T-helper 2 cell treated with Interferon-gamma antibody and Interleukin-4, amounts not matched to agents 5 μg/mL and 100 μg/mL, for 36 hours (primary cell): ENCODE data around the gene NCOA3.

Experiments
- DNase-seq: peaks from one replicate; pipeline ENCODE4 v3.0.0; 2021; ENCODE audit warnings: low spot score
- H3K27ac Mint-ChIP-seq: one replicate; pipeline ENCODE4 v1.8.0; 2021; ENCODE audit warnings: mild to moderate bottlenecking, mixed read lengths
- H3K27me3 Mint-ChIP-seq: one replicate; pipeline ENCODE4 v1.8.0; 2021; ENCODE audit warnings: low read depth, mixed read lengths
- H3K36me3 Mint-ChIP-seq: one replicate; pipeline ENCODE4 v1.8.0; 2021; ENCODE audit warnings: low read depth, mixed read lengths
- H3K4me1 Mint-ChIP-seq: one replicate; pipeline ENCODE4 v1.8.0; 2021; ENCODE audit warnings: low read depth, mixed read lengths
- H3K4me3 Mint-ChIP-seq: one replicate; pipeline ENCODE4 v1.8.0; 2022; ENCODE audit warnings: mild to moderate bottlenecking, moderate library complexity, mixed read lengths
- H3K9me3 Mint-ChIP-seq: one replicate; pipeline ENCODE4 v1.8.0; 2021; ENCODE audit warnings: mixed read lengths

NCOA3 gene

DNA sequence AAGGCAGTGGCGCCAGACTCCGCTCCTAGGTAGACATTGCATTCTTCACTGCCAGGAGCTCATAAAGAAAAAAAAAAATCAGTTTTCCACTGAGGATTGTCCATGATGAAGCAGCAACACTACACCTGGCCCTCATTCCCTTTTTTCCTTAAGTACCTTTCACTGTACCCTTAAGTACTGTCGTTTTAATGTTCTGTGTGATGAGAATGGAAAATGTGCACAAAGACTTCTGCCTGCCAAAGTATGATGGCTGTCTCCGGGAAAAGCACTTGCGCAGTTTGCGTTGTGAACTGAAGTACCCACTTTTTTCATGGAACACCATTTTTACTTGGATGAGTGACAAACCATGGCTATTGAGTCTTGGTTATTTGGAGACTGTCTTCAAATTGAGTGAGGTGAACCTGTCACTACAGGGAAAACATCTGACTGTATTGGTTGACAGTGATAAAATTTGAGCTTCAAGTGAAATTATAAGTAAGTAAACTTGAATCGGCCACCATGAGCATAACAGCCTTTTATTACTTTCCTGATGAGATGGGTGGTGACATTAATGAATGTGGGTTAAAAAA lies 104.8 kb downstream of the NCOA3 start:
- H3K4me3 Mint-ChIP-seq = peak overlapping the region; percentile 58
- DNase-seq = no peak
- peaks cover 79% of the 10 kb centered on the region for H3K4me1 Mint-ChIP-seq
- H3K27me3 Mint-ChIP-seq = no peaks in the 10 kb centered on the region
- peaks cover 38% of the 10 kb centered on the region for H3K36me3 Mint-ChIP-seq
- peak overlapping the region; percentile 75 for H3K27ac Mint-ChIP-seq
- H3K9me3 Mint-ChIP-seq = no peaks in the 10 kb centered on the region

DNA sequence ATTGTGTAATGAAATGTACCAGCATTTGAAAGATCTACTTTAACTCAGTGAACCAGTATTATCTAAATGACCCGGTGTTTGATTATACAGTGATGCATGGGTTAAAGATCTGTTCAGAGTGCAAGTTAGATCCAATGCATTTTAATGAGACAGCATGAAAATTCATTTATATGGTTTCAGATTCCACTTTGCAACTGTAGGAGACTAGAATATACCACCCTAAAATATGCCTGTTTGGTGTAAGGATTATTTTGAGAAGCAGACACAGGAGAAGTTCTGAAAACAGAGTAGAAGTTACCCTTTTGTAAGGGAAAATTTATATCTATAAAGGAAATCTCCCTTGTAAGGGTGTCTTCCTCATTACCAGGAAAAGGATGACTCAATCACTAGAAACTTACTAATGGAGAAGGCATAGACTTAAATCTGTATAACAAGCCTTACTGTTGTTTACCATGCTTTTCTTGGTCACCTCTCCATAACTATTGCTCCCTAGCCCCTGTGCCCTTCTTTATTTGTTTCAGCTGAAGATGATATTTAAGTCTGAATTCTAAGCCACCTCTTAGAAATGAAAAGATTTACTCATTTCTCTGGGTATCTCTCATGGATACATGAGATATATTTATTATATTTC lies 105.4 kb downstream of the NCOA3 start:
- Mint-ChIP-seq H3K9me3 (no peaks in the 10 kb centered on the region), H3K4me1 (peaks cover 81% of the 10 kb centered on the region), H3K27me3 (no peaks in the 10 kb centered on the region), H3K36me3 (peaks cover 36% of the 10 kb centered on the region), H3K4me3 (peak overlapping the region; percentile 58), H3K27ac (peak overlapping the region; percentile 75)
- DNase-seq = no peak

DNA sequence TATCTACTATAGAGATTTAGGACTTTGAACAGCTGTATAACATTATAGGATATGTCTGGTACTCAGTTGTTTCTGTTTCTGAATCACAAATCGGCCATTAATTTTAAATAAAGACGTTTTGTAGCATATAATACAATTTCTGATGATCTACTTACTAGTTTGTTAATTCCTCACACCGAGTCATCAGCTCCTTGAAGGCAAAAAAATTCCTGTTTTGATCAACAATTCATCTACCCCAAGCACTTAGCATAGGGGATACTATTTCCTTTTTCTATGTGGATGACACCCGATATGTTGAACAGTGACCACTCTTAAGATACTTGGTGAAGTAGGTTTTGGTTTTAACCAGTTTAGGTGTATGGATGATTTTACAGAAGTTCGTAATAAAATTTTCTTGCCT lies 107.3 kb downstream of the NCOA3 start:
- H3K4me1 Mint-ChIP-seq = peaks cover 81% of the 10 kb centered on the region
- H3K27me3 Mint-ChIP-seq = no peaks in the 10 kb centered on the region
- H3K36me3 Mint-ChIP-seq = peaks cover 36% of the 10 kb centered on the region
- no peaks in the 10 kb centered on the region for H3K9me3 Mint-ChIP-seq
- H3K4me3 Mint-ChIP-seq = peak overlapping the region; percentile 17
- H3K27ac Mint-ChIP-seq = peak overlapping the region; percentile 70
- DNase-seq = no peak

DNA sequence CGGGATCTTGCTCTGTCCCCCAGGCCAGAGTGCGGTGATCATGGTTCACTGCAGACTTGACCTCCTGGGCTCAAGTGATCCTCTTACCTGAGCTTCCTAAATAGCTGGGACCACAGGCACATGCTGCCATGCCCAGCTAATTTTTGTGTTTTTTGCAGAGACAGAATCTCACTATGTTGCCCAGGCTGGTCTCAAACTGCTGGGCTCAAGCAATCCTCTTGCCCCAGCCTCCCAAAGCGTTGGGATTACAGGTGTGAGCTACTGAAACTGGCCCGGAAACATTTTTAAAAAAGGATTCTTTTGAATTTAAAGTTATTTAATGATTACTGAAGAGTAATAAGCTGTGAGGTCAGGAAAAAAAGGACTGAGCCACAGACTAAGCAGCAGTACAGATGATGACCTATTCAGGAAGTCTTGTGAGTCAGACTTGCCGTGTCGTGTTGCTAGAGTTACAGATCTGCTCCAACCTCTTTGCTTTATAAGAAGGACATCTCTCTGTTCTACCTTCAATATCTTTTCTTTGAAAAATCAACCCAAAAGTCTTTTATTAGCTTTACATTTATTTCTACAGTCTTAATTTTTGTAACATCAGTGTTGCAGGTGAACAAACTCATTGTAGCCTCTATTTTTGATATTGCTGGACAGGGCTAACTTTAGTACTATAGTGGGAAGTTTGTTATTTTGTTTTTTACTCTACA lies 108.7 kb downstream of the NCOA3 start:
- DNase-seq = peak; percentile 83
- Mint-ChIP-seq H3K27me3 (no peaks in the 10 kb centered on the region), H3K4me3 (peak overlapping the region; percentile 78), H3K9me3 (no peaks in the 10 kb centered on the region), H3K4me1 (peaks cover 79% of the 10 kb centered on the region), H3K36me3 (peaks cover 35% of the 10 kb centered on the region), H3K27ac (peak overlapping the region; percentile 95)

GRCh38 chr20:47610945-47611250 lies 109.2 kb downstream of the NCOA3 start:
- peak overlapping the region; percentile 95 for H3K27ac Mint-ChIP-seq
- H3K36me3 Mint-ChIP-seq = peaks cover 33% of the 10 kb centered on the region
- no peaks in the 10 kb centered on the region for H3K9me3 Mint-ChIP-seq
- no peak for DNase-seq
- H3K27me3 Mint-ChIP-seq = no peaks in the 10 kb centered on the region
- H3K4me3 Mint-ChIP-seq = peak overlapping the region; percentile 78
- peaks cover 74% of the 10 kb centered on the region for H3K4me1 Mint-ChIP-seq

DNA sequence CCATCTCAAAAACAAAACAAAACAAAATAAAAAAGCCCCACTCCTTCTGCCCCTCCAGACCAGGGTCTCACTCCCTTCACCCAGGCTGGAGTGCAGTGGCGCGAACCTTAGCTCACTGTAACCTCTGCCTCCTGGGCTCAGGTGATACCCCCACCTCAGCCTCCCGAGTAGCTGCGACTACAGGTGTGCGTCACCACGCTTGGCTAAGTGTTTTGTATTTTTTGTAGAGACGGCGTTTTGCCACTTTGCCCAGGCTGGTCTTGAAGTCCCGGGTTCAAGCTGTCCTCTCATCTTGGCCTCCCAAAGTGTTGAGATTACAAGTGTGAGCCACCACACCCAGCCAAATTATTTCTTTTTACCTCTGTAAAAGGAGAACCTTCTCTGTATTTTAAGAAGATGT lies 110.1 kb downstream of the NCOA3 start:
- peaks cover 71% of the 10 kb centered on the region for H3K4me1 Mint-ChIP-seq
- no peaks in the 10 kb centered on the region for H3K27me3 Mint-ChIP-seq
- peak overlapping the region; percentile 95 for H3K27ac Mint-ChIP-seq
- no peak for DNase-seq
- H3K4me3 Mint-ChIP-seq = no peak overlapping the region
- no peaks in the 10 kb centered on the region for H3K9me3 Mint-ChIP-seq
- peaks cover 37% of the 10 kb centered on the region for H3K36me3 Mint-ChIP-seq

DNA sequence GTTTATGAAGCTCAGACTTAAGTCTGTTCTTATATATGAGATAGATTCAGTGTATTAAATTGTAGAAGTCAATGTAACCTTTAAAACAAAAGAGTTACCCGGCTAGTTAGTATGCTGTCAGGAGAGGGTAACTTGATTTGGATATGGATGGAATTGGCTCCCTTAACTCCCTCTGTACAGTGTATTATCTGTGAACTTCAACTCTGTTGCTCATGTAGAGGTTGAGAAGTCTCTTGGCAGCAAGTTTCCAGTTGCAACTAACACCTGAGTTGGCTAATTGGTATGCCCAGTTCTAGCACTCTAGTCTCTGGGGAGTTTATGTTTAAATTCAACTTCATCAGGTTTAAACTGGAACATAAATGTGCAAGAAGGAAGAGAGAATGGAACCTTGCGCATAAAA lies 111.0 kb downstream of the NCOA3 start:
- no peaks in the 10 kb centered on the region for H3K9me3 Mint-ChIP-seq
- H3K4me3 Mint-ChIP-seq = no peak overlapping the region
- peaks cover 42% of the 10 kb centered on the region for H3K36me3 Mint-ChIP-seq

DNA sequence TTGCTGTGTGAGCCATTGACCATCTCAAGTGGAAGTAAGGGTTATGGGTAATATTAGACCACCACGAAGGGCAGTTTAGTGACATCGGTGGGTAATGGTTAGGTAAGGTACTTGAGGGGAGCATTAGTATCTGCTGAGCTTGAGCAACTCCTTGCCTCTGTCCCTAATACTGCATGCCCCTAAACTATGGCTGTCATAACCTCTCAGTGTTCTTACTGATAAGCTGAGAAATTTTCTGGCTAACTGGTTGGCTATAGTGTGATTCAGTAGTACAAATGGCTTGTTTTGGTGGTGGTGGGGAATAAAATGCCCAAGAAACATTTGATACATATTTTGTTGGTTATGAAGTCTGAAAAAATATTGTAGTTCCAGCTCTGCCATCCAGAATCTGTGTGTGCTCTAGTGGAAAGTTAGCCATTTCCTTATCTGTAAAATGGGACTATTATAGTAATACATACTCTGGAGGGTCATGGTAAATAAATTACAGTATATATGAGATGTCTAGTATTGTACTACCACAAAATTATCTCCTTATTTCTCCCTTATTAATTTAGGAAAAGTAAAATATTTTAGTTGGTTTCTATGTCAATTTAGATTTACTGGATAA lies 113.1 kb downstream of the NCOA3 start:
- Mint-ChIP-seq H3K9me3 (no peaks in the 10 kb centered on the region), H3K36me3 (peaks cover 32% of the 10 kb centered on the region), H3K4me3 (no peak overlapping the region), H3K27ac (no peak overlapping the region), H3K4me1 (peaks cover 55% of the 10 kb centered on the region), H3K27me3 (no peaks in the 10 kb centered on the region)
- DNase-seq = no peak

More for the DNA sequence above, 111.0 kb downstream of the NCOA3 start:
- Mint-ChIP-seq H3K27ac (peak overlapping the region; percentile 58), H3K27me3 (no peaks in the 10 kb centered on the region), H3K4me1 (peaks cover 68% of the 10 kb centered on the region)
- no peak for DNase-seq

GRCh38 chr20:47618479-47618878 lies 116.8 kb downstream of the NCOA3 start:
- Mint-ChIP-seq H3K4me1 (peaks cover 38% of the 10 kb centered on the region), H3K27ac (peak overlapping the region; percentile 50)

GRCh38 chr20:47620808-47621805 lies 119.4 kb downstream of the NCOA3 start:
- no peak overlapping the region for H3K4me3 Mint-ChIP-seq
- H3K4me1 Mint-ChIP-seq = peaks cover 37% of the 10 kb centered on the region
- H3K36me3 Mint-ChIP-seq = peaks cover 36% of the 10 kb centered on the region
- H3K27me3 Mint-ChIP-seq = no peaks in the 10 kb centered on the region
- DNase-seq = no peak
- peak overlapping the region; percentile 39 for H3K27ac Mint-ChIP-seq
- no peaks in the 10 kb centered on the region for H3K9me3 Mint-ChIP-seq

More at GRCh38 chr20:47618479-47618878, 116.8 kb downstream of the NCOA3 start:
- Mint-ChIP-seq H3K9me3 (no peaks in the 10 kb centered on the region), H3K36me3 (peaks cover 30% of the 10 kb centered on the region), H3K27me3 (no peaks in the 10 kb centered on the region), H3K4me3 (no peak overlapping the region)
- no peak for DNase-seq

GRCh38 chr20:47622118-47622665 lies 120.5 kb downstream of the NCOA3 start:
- Mint-ChIP-seq H3K36me3 (peaks cover 39% of the 10 kb centered on the region), H3K4me3 (no peak overlapping the region)

DNA sequence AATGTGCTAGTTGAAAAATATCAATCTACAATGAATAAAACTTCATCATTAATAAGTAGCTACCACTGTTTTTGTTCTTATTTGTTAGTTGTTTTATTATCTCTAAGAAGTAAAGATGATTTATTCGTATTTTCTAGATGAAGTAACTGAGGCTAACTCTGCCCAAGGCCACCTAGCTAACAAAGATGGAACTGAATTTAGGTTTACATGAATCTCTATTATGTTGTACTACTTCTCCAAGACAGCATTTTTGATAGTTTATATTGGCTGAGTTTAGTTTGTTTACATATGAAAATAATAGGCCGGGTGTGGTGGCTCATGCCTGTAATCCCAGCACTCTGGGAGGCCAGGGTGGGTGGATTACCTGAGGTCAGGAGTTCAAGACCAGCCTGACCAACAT lies 121.5 kb downstream of the NCOA3 start:
- Mint-ChIP-seq H3K4me1 (peaks cover 29% of the 10 kb centered on the region), H3K27ac (no peak overlapping the region), H3K9me3 (no peaks in the 10 kb centered on the region), H3K4me3 (no peak overlapping the region), H3K27me3 (no peaks in the 10 kb centered on the region), H3K36me3 (peaks cover 44% of the 10 kb centered on the region)
- DNase-seq = no peak

More at GRCh38 chr20:47622118-47622665, 120.5 kb downstream of the NCOA3 start:
- no peaks in the 10 kb centered on the region for H3K9me3 Mint-ChIP-seq
- H3K27ac Mint-ChIP-seq = peak overlapping the region; percentile 33
- no peak for DNase-seq
- H3K27me3 Mint-ChIP-seq = no peaks in the 10 kb centered on the region
- peaks cover 30% of the 10 kb centered on the region for H3K4me1 Mint-ChIP-seq

DNA sequence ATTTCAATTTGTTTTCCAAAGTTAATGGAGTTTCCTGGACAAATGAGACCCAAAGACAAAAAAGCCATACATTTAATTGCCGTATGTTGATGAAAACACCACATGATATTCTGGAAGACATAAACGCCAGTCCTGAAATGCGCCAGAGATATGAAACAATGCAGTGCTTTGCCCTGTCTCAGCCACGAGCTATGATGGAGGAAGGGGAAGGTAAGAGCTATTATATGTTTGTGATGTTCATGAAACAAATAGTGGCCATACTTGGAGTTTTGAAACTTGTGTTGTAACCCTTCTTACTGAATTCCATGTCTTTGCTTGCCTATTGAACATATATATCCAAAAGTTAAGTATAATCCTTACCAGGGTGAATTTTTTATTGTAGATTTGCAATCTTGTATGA lies 125.9 kb downstream of the NCOA3 start:
- peaks cover 58% of the 10 kb centered on the region for H3K36me3 Mint-ChIP-seq
- H3K9me3 Mint-ChIP-seq = no peaks in the 10 kb centered on the region
- no peak for DNase-seq
- peaks cover 17% of the 10 kb centered on the region for H3K4me1 Mint-ChIP-seq
- no peaks in the 10 kb centered on the region for H3K27me3 Mint-ChIP-seq
- no peak overlapping the region for H3K4me3 Mint-ChIP-seq
- no peak overlapping the region for H3K27ac Mint-ChIP-seq
